GM18870 (cell line): Measurements from ENCODE around the gene FHDC1.

ENCODE experiments used
- ATAC-seq: cut with Tn5 transposase; IDR thresholded peaks from one replicate; pipeline ENCODE4 v1.9.1; 2021; ENCODE audit warnings: moderate library complexity; ENCODE audit not compliant: unreplicated experiment

FHDC1 gene

GRCh38 chr4:152976212-152976761 is 40.2 kb downstream of the FHDC1 start:
- no peak for ATAC-seq

- ATAC-seq = no peak
Measured at GRCh38 chr4:152979731-152980330, 43.7 kb downstream of the FHDC1 start.

GRCh38 chr4:152981278-152981677 is 45.2 kb downstream of the FHDC1 start:
- ATAC-seq = no peak

- ATAC-seq = no peak
Measured at GRCh38 chr4:152981842-152982241, 45.7 kb downstream of the FHDC1 start.

GRCh38 chr4:152983221-152983620 is 47.1 kb downstream of the FHDC1 start:
- no peak for ATAC-seq

GRCh38 chr4:152983774-152984411 is 47.8 kb downstream of the FHDC1 start:
- no peak for ATAC-seq

- ATAC-seq = no peak
Measured at GRCh38 chr4:152988721-152989553, 52.8 kb downstream of the FHDC1 start.

GRCh38 chr4:152989554-152989970 is 53.4 kb downstream of the FHDC1 start:
- no peak for ATAC-seq

GRCh38 chr4:152990471-152991131 is 54.5 kb downstream of the FHDC1 start:
- no peak for ATAC-seq

- no peak for ATAC-seq
Measured at GRCh38 chr4:152991398-152991797, 55.3 kb downstream of the FHDC1 start.

- ATAC-seq = no peak
Measured at GRCh38 chr4:152992027-152992426, 55.9 kb downstream of the FHDC1 start.

- ATAC-seq = no peak
Measured at GRCh38 chr4:152992466-152992865, 56.3 kb downstream of the FHDC1 start.

- no peak for ATAC-seq
Measured at GRCh38 chr4:152994038-152994437, 57.9 kb downstream of the FHDC1 start.

GRCh38 chr4:152996111-152996571 is 60.0 kb downstream of the FHDC1 start:
- no peak for ATAC-seq

GRCh38 chr4:152996672-152997071 is 60.5 kb downstream of the FHDC1 start:
- ATAC-seq = no peak

GRCh38 chr4:152997288-152997687 is 61.2 kb downstream of the FHDC1 start:
- no peak for ATAC-seq

GRCh38 chr4:152997771-152998487 is 61.8 kb downstream of the FHDC1 start:
- ATAC-seq = no peak

- no peak for ATAC-seq
Measured at GRCh38 chr4:152998861-152999260, 62.7 kb downstream of the FHDC1 start.

- no peak for ATAC-seq
Measured at GRCh38 chr4:152999346-153000075, 63.4 kb downstream of the FHDC1 start.

GRCh38 chr4:153000076-153000420 is 63.9 kb downstream of the FHDC1 start:
- ATAC-seq = no peak
